HG03139 (cell line): ENCODE results near the gene PHYKPL.

Experiments used
- ATAC-seq: cut with Tn5 transposase; IDR thresholded peaks from one replicate; pipeline ENCODE4 v1.9.1; 2021; ENCODE audit not compliant: unreplicated experiment

The PHYKPL gene

GRCh38 chr5:178232124-178232919 lies at the start of gene PHYKPL:
PHYKPL (minus strand) TSS chr5:178232802; CDS start chr5:178232550, 252 bp downstream.
- ATAC-seq = peak; percentile 55

GRCh38 chr5:178282391-178282790 lies 49.8 kb upstream of the PHYKPL start:
- no peak for ATAC-seq

GRCh38 chr5:178281331-178281730 lies 48.7 kb upstream of the PHYKPL start:
- ATAC-seq = no peak

- ATAC-seq = no peak
These were observed 48.0 kb upstream of the PHYKPL start for GRCh38 chr5:178280631-178281030.

GRCh38 chr5:178279723-178280438 lies 47.3 kb upstream of the PHYKPL start:
- ATAC-seq = no peak

- ATAC-seq = no peak
These were observed 46.6 kb upstream of the PHYKPL start for GRCh38 chr5:178279026-178279722.

GRCh38 chr5:178278358-178279023 lies 45.9 kb upstream of the PHYKPL start:
- ATAC-seq = no peak

- no peak for ATAC-seq
These were observed 45.3 kb upstream of the PHYKPL start for GRCh38 chr5:178277866-178278265.

- no peak for ATAC-seq
These were observed 44.7 kb upstream of the PHYKPL start for GRCh38 chr5:178277346-178277745.

- no peak for ATAC-seq
These were observed 42.4 kb upstream of the PHYKPL start for GRCh38 chr5:178274781-178275537.

- no peak for ATAC-seq
These were observed 41.3 kb upstream of the PHYKPL start for GRCh38 chr5:178273665-178274541.

GRCh38 chr5:178273041-178273440 lies 40.4 kb upstream of the PHYKPL start:
- no peak for ATAC-seq

- ATAC-seq = no peak
These were observed 40.0 kb upstream of the PHYKPL start for GRCh38 chr5:178272591-178272990.

GRCh38 chr5:178271726-178272479 lies 39.3 kb upstream of the PHYKPL start:
- no peak for ATAC-seq

GRCh38 chr5:178271231-178271630 lies 38.6 kb upstream of the PHYKPL start:
- no peak for ATAC-seq

GRCh38 chr5:178269499-178269898 lies 36.9 kb upstream of the PHYKPL start:
- ATAC-seq = no peak

- no peak for ATAC-seq
These were observed 35.3 kb upstream of the PHYKPL start for GRCh38 chr5:178267876-178268275.

GRCh38 chr5:178267245-178267644 lies 34.6 kb upstream of the PHYKPL start:
- ATAC-seq = no peak

- ATAC-seq = no peak
These were observed 34.0 kb upstream of the PHYKPL start for GRCh38 chr5:178266581-178266980.
